ENCODE data around the gene TEX36. TPM values are rescaled to one million over a fixed set of nuclear protein-coding genes. Genes with fewer than 3 reads are reported as not detected.
A peak's percentile ranks its signal among the peaks of the same experiment; 100 is the strongest.
"Not testable (repeated sequence)": the region's sequence is repeated elsewhere in the genome, so short reads cannot be mapped to it uniquely, and the experiment has no call there.

Gene TEX36, protein sequence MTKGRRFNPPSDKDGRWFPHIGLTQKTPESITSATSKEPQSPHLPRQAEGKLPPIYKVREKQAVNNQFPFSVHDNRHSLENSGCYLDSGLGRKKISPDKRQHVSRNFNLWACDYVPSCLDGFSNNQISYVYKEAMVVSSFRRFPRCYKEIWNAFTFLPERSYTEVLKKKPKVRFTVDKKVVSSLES
- not detected for total RNA-seq

DNA sequence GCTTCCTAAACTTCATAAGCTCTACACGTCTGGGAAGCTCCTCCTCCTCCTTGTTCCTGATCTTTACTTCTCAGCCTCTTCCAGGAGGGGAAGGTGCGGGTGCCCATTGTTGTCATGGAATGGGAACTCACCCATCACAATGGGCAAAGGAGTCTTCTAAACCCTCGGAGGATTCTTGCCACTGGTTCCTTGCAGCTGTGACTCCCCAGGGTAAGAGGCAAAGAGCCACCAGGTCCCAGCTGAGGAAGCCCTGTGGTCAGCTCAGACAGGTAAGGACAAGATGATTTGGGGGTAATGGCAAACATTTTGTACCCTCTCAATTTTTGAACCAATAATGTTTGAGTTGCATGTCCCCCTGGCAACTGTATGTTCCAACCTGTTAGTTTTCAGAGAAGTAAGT is at the start of gene TEX36:
Gene TEX36 (minus strand): TSS at position 101 of the 400 bp plus-strand sequence. CDS start 174 bp downstream, outside the sequence.
- ATAC-seq (replicated peaks in 1 of 2): no peak
- Mint-ChIP-seq H3K36me3 (ENCODE audit: insufficient read depth in 2 of 2) (peaks cover 3 to 5% of the 10 kb centered on the region in 2 donors), H3K4me1 (ENCODE audit: low read depth) (no peaks in the 10 kb centered on the region), H3K9me3 (peaks cover 6 to 9% of the 10 kb centered on the region in 2 donors), H3K27me3 (ENCODE audit: low read depth) (peaks cover 8% of the 10 kb centered on the region), H3K4me3 (no peak within 1 kb of the TSS), H3K27ac (no peak within 1 kb of the TSS)
- DNase-seq: no peak

GRCh38 chr10:125727436-125727835 is 44.5 kb upstream of the TEX36 start:
- no peak for DNase-seq
- no peak overlapping the region for H3K4me3 Mint-ChIP-seq
- H3K36me3 Mint-ChIP-seq (ENCODE audit: insufficient read depth in 2 of 2): peaks cover 16 to 55% of the 10 kb centered on the region in 2 donors
- H3K9me3 Mint-ChIP-seq: no peaks in the 10 kb centered on the region
- no peak overlapping the region for H3K27ac Mint-ChIP-seq
- no peaks in the 10 kb centered on the region for H3K27me3 Mint-ChIP-seq (ENCODE audit: low read depth)
- peaks cover 14% of the 10 kb centered on the region for H3K4me1 Mint-ChIP-seq (ENCODE audit: low read depth)
- no peak for ATAC-seq (replicated peaks in 1 of 2)

GRCh38 chr10:125726914-125727313 is 44.0 kb upstream of the TEX36 start:
- ATAC-seq (replicated peaks in 1 of 2): no peak
- Mint-ChIP-seq H3K36me3 (ENCODE audit: insufficient read depth in 2 of 2) (peaks cover 14 to 51% of the 10 kb centered on the region in 2 donors), H3K9me3 (no peaks in the 10 kb centered on the region), H3K4me1 (ENCODE audit: low read depth) (peaks cover 18% of the 10 kb centered on the region), H3K27ac (no peak overlapping the region), H3K4me3 (no peak overlapping the region), H3K27me3 (ENCODE audit: low read depth) (no peaks in the 10 kb centered on the region)
- no peak for DNase-seq

GRCh38 chr10:125722811-125723210 is 39.8 kb upstream of the TEX36 start:
- H3K4me3 Mint-ChIP-seq: peak overlapping the region in 1 of 2 donors; percentile 2
- H3K36me3 Mint-ChIP-seq (ENCODE audit: insufficient read depth in 2 of 2): peaks cover 9 to 40% of the 10 kb centered on the region in 2 donors
- ATAC-seq (replicated peaks in 1 of 2) (no peak), DNase-seq (no peak)
- no peaks in the 10 kb centered on the region for H3K27me3 Mint-ChIP-seq (ENCODE audit: low read depth)
- peak overlapping the region; percentile 47 for H3K27ac Mint-ChIP-seq
- H3K9me3 Mint-ChIP-seq: no peaks in the 10 kb centered on the region
- H3K4me1 Mint-ChIP-seq (ENCODE audit: low read depth): peaks cover 30% of the 10 kb centered on the region

DNA sequence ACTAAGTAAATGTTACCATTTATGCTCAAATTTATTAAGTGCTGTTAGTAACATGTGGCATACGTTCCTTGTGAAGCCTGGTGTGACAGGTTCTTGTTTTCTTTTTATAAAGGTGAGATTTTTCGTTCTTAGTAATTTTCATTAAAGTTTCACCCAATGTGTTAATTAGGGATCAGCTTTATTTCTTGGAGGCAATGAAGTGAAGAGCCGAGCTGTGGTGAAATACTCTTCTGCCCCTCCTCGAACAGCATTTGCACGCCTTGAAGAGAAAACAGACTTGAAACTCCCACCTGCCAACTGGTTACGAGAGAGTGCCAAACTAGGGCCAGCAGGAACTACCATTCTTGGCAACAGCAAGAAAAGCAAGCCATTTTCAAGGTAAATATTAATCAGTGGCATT is 38.1 kb upstream of the TEX36 start:
- Mint-ChIP-seq H3K36me3 (ENCODE audit: insufficient read depth in 2 of 2) (peaks cover 6 to 40% of the 10 kb centered on the region in 2 donors), H3K27me3 (ENCODE audit: low read depth) (no peaks in the 10 kb centered on the region), H3K4me3 (peak overlapping the region; percentile 68 to 97), H3K9me3 (peaks cover 0 to 2% of the 10 kb centered on the region in 2 donors), H3K4me1 (ENCODE audit: low read depth) (peaks cover 30% of the 10 kb centered on the region), H3K27ac (peak overlapping the region; percentile 22)
- no peak for ATAC-seq (replicated peaks in 1 of 2)
- no peak for DNase-seq

DNA sequence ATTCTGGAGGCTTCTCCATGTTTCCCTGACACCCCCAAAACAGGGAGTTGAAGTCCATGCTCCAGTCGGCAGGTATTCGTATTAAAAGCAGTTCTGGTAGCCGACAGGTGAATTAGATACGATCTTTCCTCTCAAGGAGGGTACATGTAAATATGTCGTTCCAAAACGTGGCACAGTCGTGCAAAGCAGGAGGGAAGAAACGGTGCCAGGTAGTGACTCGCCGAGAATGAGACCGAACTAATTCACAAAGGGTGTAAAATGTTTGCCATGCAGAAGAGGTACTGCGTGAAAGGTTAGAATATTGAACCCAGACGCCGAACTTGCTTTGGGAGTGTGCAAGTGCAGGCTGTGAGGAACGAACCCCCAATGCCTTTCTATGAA is 37.0 kb upstream of the TEX36 start:
- peak overlapping the region; percentile 83 for H3K27ac Mint-ChIP-seq
- ATAC-seq (replicated peaks in 1 of 2) (no peak), DNase-seq (no peak)
- peaks cover 30% of the 10 kb centered on the region for H3K4me1 Mint-ChIP-seq (ENCODE audit: low read depth)
- H3K36me3 Mint-ChIP-seq (ENCODE audit: insufficient read depth in 2 of 2): peaks cover 6 to 33% of the 10 kb centered on the region in 2 donors
- peaks cover 0 to 2% of the 10 kb centered on the region in 2 donors for H3K9me3 Mint-ChIP-seq
- peak overlapping the region; percentile 86 to 97 for H3K4me3 Mint-ChIP-seq
- H3K27me3 Mint-ChIP-seq (ENCODE audit: low read depth): no peaks in the 10 kb centered on the region

DNA sequence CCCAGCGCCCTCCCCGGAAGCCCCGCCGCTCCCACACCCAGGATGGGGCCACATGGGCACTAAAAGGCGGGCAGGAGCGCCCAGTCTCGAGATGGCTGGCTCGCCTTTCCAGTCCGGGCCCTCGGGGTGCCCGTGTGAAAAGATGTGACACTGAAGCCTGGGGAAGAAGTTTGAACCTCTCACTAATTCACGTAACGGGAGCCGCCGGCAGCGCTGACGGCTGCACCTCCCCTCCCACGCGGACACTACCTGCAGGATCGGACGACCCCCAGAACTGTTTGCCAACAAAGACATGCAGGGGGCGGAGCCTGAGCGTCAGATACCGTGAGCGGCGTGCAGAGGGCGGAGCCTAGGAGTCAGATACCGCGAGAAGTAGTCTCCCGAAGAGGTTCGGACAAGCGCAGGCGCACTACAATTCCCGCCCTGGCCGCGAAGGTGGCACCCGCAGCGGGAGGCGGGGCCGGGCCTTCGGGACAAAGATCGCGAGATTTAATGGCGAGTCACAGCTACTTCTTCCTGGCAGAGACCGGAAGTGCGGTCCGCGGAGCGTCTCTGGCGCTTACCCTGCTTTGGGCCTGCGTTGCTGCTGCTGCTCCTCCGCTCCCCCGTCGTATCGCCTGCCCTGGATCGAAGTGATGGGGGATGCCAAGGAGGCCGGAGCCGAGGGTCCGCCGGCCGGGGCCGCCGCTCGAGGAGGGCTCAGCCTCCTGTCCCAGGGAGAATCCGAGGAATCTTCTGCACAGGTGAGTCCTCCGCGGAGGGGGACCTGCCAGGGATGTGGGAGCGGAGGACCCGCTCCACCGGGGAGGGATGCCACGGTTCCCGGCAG is 36.4 kb upstream of the TEX36 start, which contains the start of gene EDRF1:
Gene EDRF1 (plus strand): TSS at position 537 of the 829 bp plus-strand sequence. CDS start 99 bp downstream, at position 636.
- Mint-ChIP-seq H3K27me3 (ENCODE audit: low read depth) (no peaks in the 10 kb centered on the region), H3K4me3 (peak within 1 kb of the TSS; percentile 86 to 97), H3K36me3 (ENCODE audit: insufficient read depth in 2 of 2) (peaks cover 4 to 27% of the 10 kb centered on the region in 2 donors), H3K9me3 (peaks cover 0 to 2% of the 10 kb centered on the region in 2 donors), H3K4me1 (ENCODE audit: low read depth) (peaks cover 30% of the 10 kb centered on the region), H3K27ac (peak within 1 kb of the TSS; percentile 83)
- DNase-seq (peak; percentile 99), ATAC-seq (replicated peaks in 1 of 2) (peak; percentile 96 to 97)

DNA sequence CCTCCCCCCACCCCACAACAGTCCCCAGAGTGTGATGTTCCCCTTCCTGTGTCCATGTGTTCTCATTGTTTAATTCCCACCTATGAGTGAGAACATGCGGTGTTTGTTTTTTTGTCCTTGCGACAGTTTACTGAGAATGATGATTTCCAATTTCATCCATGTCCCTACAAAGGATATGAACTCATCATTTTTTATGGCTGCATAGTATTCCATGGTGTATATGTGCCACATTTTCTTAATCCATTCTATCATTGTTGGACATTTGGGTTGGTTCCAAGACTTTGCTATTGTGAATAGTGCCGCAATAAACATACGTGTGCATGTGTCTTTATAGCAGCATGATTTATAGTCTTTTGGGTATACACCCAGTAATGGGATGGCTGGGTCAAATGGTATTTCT is 31.8 kb upstream of the TEX36 start:
- ATAC-seq (replicated peaks in 1 of 2); H3K4me1 Mint-ChIP-seq (ENCODE audit: low read depth); H3K27me3 Mint-ChIP-seq (ENCODE audit: low read depth); H3K4me3 Mint-ChIP-seq; H3K27ac Mint-ChIP-seq; DNase-seq: not testable (repeated sequence)
- H3K9me3 Mint-ChIP-seq: peaks cover 7 to 11% of the 10 kb centered on the region in 2 donors
- H3K36me3 Mint-ChIP-seq (ENCODE audit: insufficient read depth in 2 of 2): peaks cover 3 to 15% of the 10 kb centered on the region in 2 donors

GRCh38 chr10:125711110-125711750 is 28.3 kb upstream of the TEX36 start:
- peaks cover 7% of the 10 kb centered on the region for H3K27me3 Mint-ChIP-seq (ENCODE audit: low read depth)
- no peak for DNase-seq
- H3K27ac Mint-ChIP-seq: no peak overlapping the region
- H3K36me3 Mint-ChIP-seq (ENCODE audit: insufficient read depth in 2 of 2): peaks cover 5 to 7% of the 10 kb centered on the region in 2 donors
- H3K9me3 Mint-ChIP-seq: peaks cover 7 to 11% of the 10 kb centered on the region in 2 donors
- H3K4me1 Mint-ChIP-seq (ENCODE audit: low read depth): no peaks in the 10 kb centered on the region
- ATAC-seq (replicated peaks in 1 of 2): no peak
- H3K4me3 Mint-ChIP-seq: no peak overlapping the region

DNA sequence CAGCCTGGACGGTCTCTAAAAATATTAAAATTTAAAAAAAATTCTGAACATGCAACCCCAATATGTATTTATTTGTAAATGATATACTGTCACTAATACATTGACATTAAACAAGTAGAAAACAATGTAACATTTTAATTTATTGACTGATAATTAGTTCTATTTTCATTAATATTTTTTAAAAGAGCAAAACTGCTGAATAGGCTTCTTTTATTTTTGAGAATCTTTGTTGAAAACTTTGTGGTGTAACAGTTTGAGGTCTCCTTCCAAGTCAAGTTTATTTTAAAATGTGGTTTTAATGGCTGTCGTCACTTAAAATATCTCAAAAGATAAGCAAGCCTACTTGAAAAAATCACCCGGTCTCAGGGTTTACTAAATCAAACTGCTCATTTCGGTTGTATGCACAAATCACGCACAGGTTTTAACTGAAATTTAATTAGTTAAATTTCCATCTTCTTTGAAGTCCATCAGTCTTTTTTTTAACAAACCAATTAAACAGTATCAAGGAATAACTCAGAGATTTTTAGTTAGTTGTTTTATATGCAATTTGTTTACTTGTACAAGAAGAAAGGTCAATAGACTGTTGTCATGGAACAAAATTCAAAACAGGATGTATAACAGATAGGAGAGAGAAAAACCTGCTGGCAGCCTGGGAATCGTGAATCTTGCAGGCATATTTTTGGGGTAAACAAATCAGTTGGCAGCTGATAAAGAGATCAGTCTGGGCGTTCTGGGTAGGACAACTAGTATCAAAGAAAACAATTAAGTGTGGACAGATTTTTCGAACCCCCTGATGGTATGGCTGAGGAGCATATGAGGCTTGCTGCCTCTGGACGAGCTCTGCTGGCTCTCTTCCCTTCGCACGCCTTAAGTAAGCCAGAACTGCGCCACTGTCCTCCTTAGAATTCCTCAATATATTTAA is 26.9 kb upstream of the TEX36 start:
- no peak overlapping the region for H3K4me3 Mint-ChIP-seq
- H3K27ac Mint-ChIP-seq: no peak overlapping the region
- DNase-seq (no peak), ATAC-seq (replicated peaks in 1 of 2) (no peak)
- peaks cover 7 to 11% of the 10 kb centered on the region in 2 donors for H3K9me3 Mint-ChIP-seq
- H3K36me3 Mint-ChIP-seq (ENCODE audit: insufficient read depth in 2 of 2): peaks cover 5 to 7% of the 10 kb centered on the region in 2 donors
- H3K27me3 Mint-ChIP-seq (ENCODE audit: low read depth): peaks cover 7% of the 10 kb centered on the region
- H3K4me1 Mint-ChIP-seq (ENCODE audit: low read depth): no peaks in the 10 kb centered on the region

DNA sequence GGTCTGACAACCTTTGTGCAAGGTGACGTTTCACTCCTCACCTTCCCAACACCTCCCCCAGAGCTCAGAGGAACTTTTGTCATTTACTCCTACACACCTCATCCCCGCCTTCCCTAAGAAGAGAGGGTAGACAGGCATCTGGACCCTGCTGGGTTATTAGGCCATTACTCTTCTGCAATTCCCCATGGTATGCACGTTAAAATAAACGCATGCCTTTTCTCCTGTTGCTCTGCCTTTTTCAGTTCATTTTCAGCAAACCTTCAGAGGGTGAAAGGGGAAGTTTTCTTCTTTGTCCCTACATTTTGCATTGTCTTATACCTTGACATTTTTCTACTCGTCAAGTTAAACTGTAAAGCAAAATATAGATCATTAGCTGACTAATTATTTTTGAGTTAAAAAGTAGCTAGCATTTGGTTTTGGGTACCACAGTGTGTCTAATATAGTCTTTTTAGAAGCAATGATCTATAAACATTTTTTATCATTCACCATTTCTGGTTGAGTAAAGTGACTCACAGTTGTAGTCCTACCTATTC is 26.1 kb upstream of the TEX36 start:
- H3K4me3 Mint-ChIP-seq: no peak overlapping the region
- no peak overlapping the region for H3K27ac Mint-ChIP-seq
- no peaks in the 10 kb centered on the region for H3K4me1 Mint-ChIP-seq (ENCODE audit: low read depth)
- H3K9me3 Mint-ChIP-seq: peaks cover 5 to 11% of the 10 kb centered on the region in 2 donors
- ATAC-seq (replicated peaks in 1 of 2) (no peak), DNase-seq (no peak)
- H3K27me3 Mint-ChIP-seq (ENCODE audit: low read depth): peaks cover 7% of the 10 kb centered on the region
- peaks cover 5 to 7% of the 10 kb centered on the region in 2 donors for H3K36me3 Mint-ChIP-seq (ENCODE audit: insufficient read depth in 2 of 2)

All from activated T-cell treated with anti-CD3 and anti-CD28 coated beads, Interleukin-2, amount 50 U/mL, for 72 hours (primary cell).